ACC112 (cell line): Measurements from ENCODE around the gene ING1.
"Not testable (repeated sequence)": the region's sequence is repeated elsewhere in the genome, so short reads cannot be mapped to it uniquely, and the experiment has no call there.

Experiments
- H2AFZ ChIP-seq: fragments of 200-600 bp; sonication (generic); one replicate; pipeline ENCODE4 v1.6.0; 2017; ENCODE audit warnings: antibody characterized with exemption, low read length; ENCODE audit not compliant: unreplicated experiment
- H3K27ac ChIP-seq: fragments of 200-600 bp; sonication (generic); 2 replicates; pipeline ENCODE4 v1.5.1; 2014; ENCODE audit warnings: low read depth, mild to moderate bottlenecking, antibody characterized with exemption, low read length, moderate library complexity
- H3K27me3 ChIP-seq: fragments of 200-600 bp; sonication (generic); 2 replicates; pipeline ENCODE4 v1.6.1; 2014; ENCODE audit warnings: mild to moderate bottlenecking, antibody characterized with exemption, low read length, moderate library complexity, mixed read lengths; ENCODE audit not compliant: insufficient read depth
- H3K36me3 ChIP-seq: fragments of 200-600 bp; sonication (generic); 2 replicates; pipeline ENCODE4 v1.6.1; 2016; ENCODE audit warnings: mild to moderate bottlenecking, antibody characterized with exemption, low read length, moderate library complexity, mixed read lengths; ENCODE audit not compliant: insufficient read depth
- H3K4me1 ChIP-seq: fragments of 200-600 bp; sonication (generic); one replicate; pipeline ENCODE4 v1.6.1; 2016; ENCODE audit warnings: low read length, mixed read lengths; ENCODE audit not compliant: insufficient read depth, unreplicated experiment, control insufficient read depth
- H3K4me3 ChIP-seq: fragments of 200-600 bp; sonication (generic); 2 replicates; pipeline ENCODE4 v1.5.1; 2014; ENCODE audit warnings: mild to moderate bottlenecking, low read depth, low read length
- H3K79me2 ChIP-seq: fragments of 200-600 bp; sonication (generic); one replicate; pipeline ENCODE4 v1.6.0; 2016; ENCODE audit warnings: low read length; ENCODE audit not compliant: control insufficient read depth, unreplicated experiment, insufficient read depth

Gene ING1

GRCh38 chr13:110716247-110716515 lies 2.7 kb downstream of the ING1 start:
- peaks cover 51% of the 10 kb centered on the region for H3K79me2 ChIP-seq
- peak overlapping the region; percentile 27; the same call in 1 of the 2 replicates for H3K27ac ChIP-seq
- peak overlapping the region; percentile 87 for H3K4me3 ChIP-seq
- no peaks in the 10 kb centered on the region for H3K27me3 ChIP-seq
- peak overlapping the region; percentile 28 for H2AFZ ChIP-seq
- H3K36me3 ChIP-seq, result no peaks in the 10 kb centered on the region
- H3K4me1 ChIP-seq, result peaks cover 6% of the 10 kb centered on the region

GRCh38 chr13:110719036-110719710 lies 5.7 kb downstream of the ING1 start:
- peaks cover 3% of the 10 kb centered on the region for H3K4me1 ChIP-seq
- peaks cover 47% of the 10 kb centered on the region for H3K79me2 ChIP-seq
- H3K36me3 ChIP-seq, result no peaks in the 10 kb centered on the region
- H3K4me3 ChIP-seq, result no peak overlapping the region
- no peak overlapping the region for H2AFZ ChIP-seq
- no peak overlapping the region for H3K27ac ChIP-seq
- no peaks in the 10 kb centered on the region for H3K27me3 ChIP-seq

- no peaks in the 10 kb centered on the region for H3K36me3 ChIP-seq
- H3K27me3 ChIP-seq, result no peaks in the 10 kb centered on the region
- H3K4me3 ChIP-seq, result no peak overlapping the region
- no peaks in the 10 kb centered on the region for H3K4me1 ChIP-seq
- peaks cover 17% of the 10 kb centered on the region for H3K79me2 ChIP-seq
- no peak overlapping the region for H2AFZ ChIP-seq
- H3K27ac ChIP-seq, result no peak overlapping the region
Observed at GRCh38 chr13:110722971-110723370, 9.5 kb downstream of the ING1 start.

- H3K4me1 ChIP-seq, result no peaks in the 10 kb centered on the region
- H3K79me2 ChIP-seq, result peaks cover 12% of the 10 kb centered on the region
- H2AFZ ChIP-seq, result no peak overlapping the region
- no peak overlapping the region for H3K4me3 ChIP-seq
- no peaks in the 10 kb centered on the region for H3K36me3 ChIP-seq
- H3K27ac ChIP-seq, result no peak overlapping the region
- H3K27me3 ChIP-seq, result no peaks in the 10 kb centered on the region
Observed at GRCh38 chr13:110723598-110723997, 10.1 kb downstream of the ING1 start.

- H3K4me3 ChIP-seq, H3K4me1 ChIP-seq, H2AFZ ChIP-seq, H3K79me2 ChIP-seq, H3K27me3 ChIP-seq, H3K27ac ChIP-seq, H3K36me3 ChIP-seq: not testable (repeated sequence)
Observed at GRCh38 chr13:110726153-110726552, 12.7 kb downstream of the ING1 start.

- no peak overlapping the region for H2AFZ ChIP-seq
- no peaks in the 10 kb centered on the region for H3K79me2 ChIP-seq
- H3K4me1 ChIP-seq, result no peaks in the 10 kb centered on the region
- no peaks in the 10 kb centered on the region for H3K36me3 ChIP-seq
- no peak overlapping the region for H3K27ac ChIP-seq
- no peak overlapping the region for H3K4me3 ChIP-seq
- H3K27me3 ChIP-seq, result no peaks in the 10 kb centered on the region
Observed at GRCh38 chr13:110726726-110727125, 13.2 kb downstream of the ING1 start.

GRCh38 chr13:110731072-110731471 lies 17.6 kb downstream of the ING1 start:
- Histone ChIP-seq H3K4me1 (no peaks in the 10 kb centered on the region), H2AFZ (no peak overlapping the region), H3K79me2 (no peaks in the 10 kb centered on the region), H3K4me3 (no peak overlapping the region), H3K27me3 (no peaks in the 10 kb centered on the region), H3K27ac (no peak overlapping the region), H3K36me3 (no peaks in the 10 kb centered on the region)

- Histone ChIP-seq H3K4me1 (no peaks in the 10 kb centered on the region), H2AFZ (no peak overlapping the region), H3K36me3 (no peaks in the 10 kb centered on the region), H3K79me2 (no peaks in the 10 kb centered on the region), H3K4me3 (no peak overlapping the region), H3K27ac (no peak overlapping the region), H3K27me3 (no peaks in the 10 kb centered on the region)
Observed at GRCh38 chr13:110734561-110734960, 21.1 kb downstream of the ING1 start.

- H3K4me3 ChIP-seq, result no peak overlapping the region
- H3K27me3 ChIP-seq, result no peaks in the 10 kb centered on the region
- H2AFZ ChIP-seq, result no peak overlapping the region
- no peak overlapping the region for H3K27ac ChIP-seq
- no peaks in the 10 kb centered on the region for H3K79me2 ChIP-seq
- no peaks in the 10 kb centered on the region for H3K36me3 ChIP-seq
- H3K4me1 ChIP-seq, result no peaks in the 10 kb centered on the region
Observed at GRCh38 chr13:110737555-110737954, 24.1 kb downstream of the ING1 start.

GRCh38 chr13:110743687-110744086 lies 30.2 kb downstream of the ING1 start:
- H3K4me1 ChIP-seq, result no peaks in the 10 kb centered on the region
- no peaks in the 10 kb centered on the region for H3K36me3 ChIP-seq
- no peak overlapping the region for H2AFZ ChIP-seq
- no peaks in the 10 kb centered on the region for H3K79me2 ChIP-seq
- H3K27ac ChIP-seq, result no peak overlapping the region
- H3K4me3 ChIP-seq, result no peak overlapping the region
- H3K27me3 ChIP-seq, result no peaks in the 10 kb centered on the region

GRCh38 chr13:110746438-110746837 lies 32.9 kb downstream of the ING1 start:
- Histone ChIP-seq H3K4me1 (no peaks in the 10 kb centered on the region), H3K36me3 (no peaks in the 10 kb centered on the region), H3K79me2 (no peaks in the 10 kb centered on the region), H3K27ac (no peak overlapping the region), H2AFZ (no peak overlapping the region), H3K27me3 (no peaks in the 10 kb centered on the region), H3K4me3 (no peak overlapping the region)
